Left renal pelvis (tissue), 4 donors: ENCODE measurements around the gene DOHH. TPM values are rescaled to one million over a fixed set of nuclear protein-coding genes. Genes with fewer than 3 reads are reported as not detected.
"Not testable (repeated sequence)": the region's sequence is repeated elsewhere in the genome, so short reads cannot be mapped to it uniquely, and the experiment has no call there.

Experiments used
- DNase-seq, 4 donors: peaks; one replicate each; pipeline ENCODE4 v3.0.0-alpha.2; 2013; ENCODE audit warnings: low read depth in 4 of 4, low spot score in 3 of 4
- polyA plus RNA-seq, 4 donors: library from polyadenylated mRNA; unstranded; fragments of 120-200 nt; gene quantifications; one replicate each; pipeline ENCODE4 v1.2.1, GENCODE V29; 2013; ENCODE audit not compliant: insufficient read length in 4 of 4

The DOHH gene
- polyA plus RNA-seq, 4 donors, result 4.7 to 11.4 (median 6.2) TPM

GRCh38 chr19:3520166-3521103 lies 20.0 kb upstream of the DOHH start:
- DNase-seq, result no peak

- no peak for DNase-seq
Measured at GRCh38 chr19:3519126-3519525, 18.7 kb upstream of the DOHH start.

DNA sequence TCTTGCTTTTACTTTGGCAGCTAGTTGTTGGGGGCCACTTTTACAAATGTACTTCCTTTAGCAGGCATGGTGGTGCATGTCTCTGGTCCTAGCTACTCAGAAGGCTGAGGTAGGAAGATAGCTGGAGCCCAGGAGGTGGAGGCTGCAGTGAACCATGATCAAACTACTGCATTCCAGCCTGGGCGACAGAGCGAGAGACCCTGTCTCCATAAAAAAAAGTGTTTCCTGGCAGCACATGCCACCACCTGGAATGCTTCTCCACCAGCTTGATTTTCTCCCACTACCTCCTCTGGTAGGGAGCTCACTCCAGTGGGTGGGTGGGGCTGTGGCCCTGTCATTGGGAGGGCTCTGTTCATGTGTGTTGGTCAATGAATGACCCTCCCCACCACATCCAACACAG lies 18.2 kb upstream of the DOHH start:
- DNase-seq, result no peak

- no peak for DNase-seq
Measured at GRCh38 chr19:3518255-3518654, 17.8 kb upstream of the DOHH start.

GRCh38 chr19:3517638-3518037 lies 17.2 kb upstream of the DOHH start:
- DNase-seq, result no peak

GRCh38 chr19:3516675-3517207 lies 16.3 kb upstream of the DOHH start:
- no peak for DNase-seq

GRCh38 chr19:3515891-3516422 lies 15.5 kb upstream of the DOHH start:
- no peak for DNase-seq

- DNase-seq, result no peak
Measured at GRCh38 chr19:3514930-3515329, 14.5 kb upstream of the DOHH start.

GRCh38 chr19:3513229-3514140 lies 13.0 kb upstream of the DOHH start:
- no peak for DNase-seq

GRCh38 chr19:3512562-3513228 lies 12.2 kb upstream of the DOHH start:
- no peak for DNase-seq

DNA sequence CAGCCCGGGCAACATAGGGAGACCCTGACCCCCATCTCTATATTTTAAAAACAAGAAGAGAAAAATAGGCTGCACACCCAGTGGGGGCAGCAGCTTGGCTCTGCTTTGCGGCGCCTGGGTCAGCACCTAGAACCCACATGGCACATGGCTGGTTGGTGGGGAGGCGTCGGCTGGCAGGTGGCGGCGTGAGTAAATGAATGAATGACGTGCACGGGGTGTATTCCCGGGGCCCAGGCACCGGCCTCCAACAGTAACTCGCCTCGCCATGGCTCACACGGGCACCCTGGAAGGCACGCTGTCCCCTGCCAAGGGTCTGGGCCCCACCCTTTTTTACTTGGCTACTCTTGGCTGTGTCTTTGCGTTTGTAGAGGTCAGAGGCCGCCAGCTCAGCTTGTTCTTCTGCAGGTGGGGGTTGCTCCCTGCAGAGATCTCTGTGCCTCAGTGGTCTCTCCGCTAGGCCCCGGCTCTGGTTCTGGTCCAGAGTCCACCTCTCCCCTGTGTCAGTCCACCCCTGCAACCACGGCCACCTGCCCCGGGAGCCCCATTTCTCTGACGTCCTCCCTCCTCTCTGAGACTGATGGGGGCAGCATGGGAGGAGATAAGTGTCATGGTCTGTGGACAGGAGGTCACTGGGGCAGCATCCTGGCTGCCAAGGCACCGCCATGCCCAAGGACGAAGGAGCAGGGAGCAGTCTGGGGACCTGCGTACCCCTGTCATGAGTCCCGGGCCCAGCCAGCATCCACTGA lies 11.2 kb upstream of the DOHH start:
- no peak for DNase-seq

- no peak for DNase-seq
Measured at GRCh38 chr19:3510727-3511126, 10.3 kb upstream of the DOHH start.

DNA sequence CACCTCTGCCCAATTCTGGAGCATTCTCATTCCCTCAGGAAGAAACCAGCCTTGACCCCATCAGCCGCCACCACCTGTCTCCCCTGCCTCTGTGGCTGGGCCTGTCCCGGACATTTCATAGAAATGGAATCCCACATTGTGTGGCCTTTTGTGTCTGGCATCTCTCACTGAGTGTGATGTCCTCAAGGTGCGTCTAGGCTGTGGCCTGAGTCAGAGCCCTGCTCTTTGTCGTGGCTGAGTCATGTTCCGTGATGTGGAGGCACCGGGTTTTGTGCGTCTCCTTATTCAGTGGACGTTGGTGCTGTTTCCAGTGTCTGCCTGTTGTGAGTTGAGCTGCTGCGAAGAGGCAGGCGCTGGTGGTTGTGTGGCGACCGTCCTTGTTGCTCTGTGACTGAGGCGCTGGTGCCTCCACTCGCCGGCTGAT lies 9.1 kb upstream of the DOHH start:
- no peak for DNase-seq

DNA sequence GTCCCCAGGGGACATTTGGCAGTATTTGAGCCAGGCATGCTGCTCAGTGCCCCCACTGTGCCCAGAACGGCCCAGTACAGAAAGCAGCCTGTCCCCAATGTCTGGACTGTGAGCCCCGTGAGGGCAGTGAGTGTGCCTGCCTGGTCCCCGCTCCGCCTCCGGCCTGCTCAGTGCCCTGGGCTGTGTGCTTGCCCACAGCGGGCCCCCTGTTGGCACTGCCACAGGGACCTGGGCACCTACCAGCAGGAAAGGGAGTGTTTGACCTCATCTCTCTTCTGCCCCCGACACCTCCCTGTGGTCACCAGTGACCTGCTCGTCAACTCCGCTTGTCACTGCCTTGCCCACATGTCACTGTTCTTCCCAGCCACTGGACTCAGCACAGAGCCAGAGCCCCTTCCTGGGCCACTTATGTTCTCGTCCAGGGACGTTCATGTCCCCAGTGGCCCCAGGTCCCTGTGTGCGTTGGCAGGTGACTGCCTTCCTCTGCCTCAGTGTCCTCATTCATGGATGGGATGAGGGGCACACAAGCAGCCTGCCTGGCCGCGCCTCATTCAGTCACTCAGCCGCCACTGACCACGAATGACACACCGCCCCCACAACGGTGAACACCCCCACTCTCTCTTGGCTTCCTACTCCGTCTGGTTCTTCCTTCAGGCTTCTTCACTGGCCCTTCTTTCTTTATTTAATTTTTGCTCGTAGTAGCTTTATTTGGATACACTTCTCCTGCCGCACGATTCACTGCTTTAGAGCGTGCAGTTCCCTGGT lies 8.5 kb upstream of the DOHH start:
- DNase-seq, result no peak

DNA sequence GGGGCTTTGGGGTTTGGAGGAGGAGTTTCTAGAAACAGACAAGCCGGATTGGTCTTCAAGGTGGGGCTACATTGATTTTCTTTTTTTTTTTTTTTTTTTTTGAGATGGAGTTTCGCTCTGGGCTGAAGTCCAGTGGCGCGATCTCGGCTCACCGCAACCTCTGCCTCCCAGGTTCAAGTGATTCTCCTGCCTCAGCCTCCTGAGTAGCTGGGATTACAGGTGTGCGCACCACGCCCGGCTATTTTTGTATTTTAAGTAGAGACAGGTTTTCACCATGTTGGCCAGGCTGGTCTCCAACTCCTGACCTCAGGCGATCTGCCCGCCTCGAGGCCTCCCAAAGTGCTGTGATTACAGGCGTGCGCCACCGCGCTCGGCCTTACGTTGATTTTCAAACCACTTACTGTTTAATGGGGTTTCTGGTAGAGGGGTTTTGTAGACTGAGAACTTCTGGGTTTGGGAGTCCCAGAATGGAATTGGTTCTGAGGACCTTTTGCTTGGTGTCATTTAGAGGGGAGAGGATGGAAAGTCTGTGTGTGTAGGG lies 7.7 kb upstream of the DOHH start:
- DNase-seq, result not testable (repeated sequence)

DNA sequence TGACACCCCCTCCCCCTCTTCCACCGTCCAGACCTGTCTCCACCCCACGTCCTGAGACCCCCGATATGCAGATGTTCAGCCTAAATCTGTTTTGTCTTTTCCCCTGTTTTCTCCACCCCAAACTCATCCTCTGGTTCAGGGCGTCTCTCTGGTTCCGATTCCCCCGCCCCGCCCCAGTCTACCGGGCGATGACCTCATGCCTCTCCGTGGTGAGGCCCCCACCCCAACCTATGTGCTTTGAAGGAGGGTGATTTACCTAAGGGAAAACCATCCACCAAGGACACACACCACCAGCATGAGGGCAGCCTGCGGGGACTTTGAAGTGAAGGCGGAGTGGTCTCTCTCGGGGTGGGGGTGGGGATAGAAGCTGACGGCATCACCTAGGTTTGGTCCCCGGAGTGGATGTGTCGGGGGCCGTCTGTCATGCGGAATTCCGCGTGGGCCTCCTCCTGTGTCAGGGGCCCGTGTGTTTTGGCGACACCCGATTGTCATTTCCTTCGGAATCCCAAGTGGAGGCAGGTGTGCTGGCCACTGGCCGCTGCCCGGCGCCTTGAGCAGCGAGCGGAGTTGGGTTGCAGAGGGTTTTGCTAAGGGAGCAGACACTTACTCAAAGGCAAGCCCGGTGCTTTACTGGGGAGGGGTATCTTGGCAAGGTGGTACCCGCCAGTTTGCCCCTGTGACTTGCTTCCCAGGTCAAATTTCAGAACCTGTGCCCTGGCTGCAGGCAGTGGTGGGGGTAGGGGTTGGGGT lies 7.1 kb upstream of the DOHH start:
- no peak for DNase-seq

GRCh38 chr19:3506384-3507340 lies 6.2 kb upstream of the DOHH start:
- no peak for DNase-seq
